HepG2 (cell line): Measurements from ENCODE around the gene FJX1. TPM values are rescaled to one million over a fixed set of nuclear protein-coding genes. Genes with fewer than 3 reads are reported as not detected.

Experiments
- CEBPG ChIP-seq: IDR thresholded peaks from 2 replicates; pipeline ENCODE4 v1.6.1; 2016
- FOXA3 ChIP-seq: IDR thresholded peaks from 2 replicates; pipeline ENCODE4 v1.6.1; 2016; ENCODE audit warnings: missing genetic modification reagents, missing compliant biosample characterization
- GMEB1 ChIP-seq: sonication (generic); formaldehyde crosslinking; IDR thresholded peaks from 2 replicates; pipeline ENCODE4 v1.5.1; 2020; ENCODE audit warnings: missing genetic modification reagents, mild to moderate bottlenecking, borderline replicate concordance
- HMG20B ChIP-seq: conservative IDR thresholded peaks from 2 replicates; pipeline ENCODE4 v1.6.1; 2016; ENCODE audit warnings: missing genetic modification reagents, missing compliant biosample characterization
- KLF6 ChIP-seq: IDR thresholded peaks from 2 replicates; pipeline ENCODE4 v1.8.0; 2016; ENCODE audit warnings: missing biosample characterization, missing genetic modification reagents
- MIER3 ChIP-seq: IDR thresholded peaks from 2 replicates; pipeline ENCODE4 v1.6.1; 2016; ENCODE audit warnings: missing compliant biosample characterization, borderline replicate concordance
- MYNN ChIP-seq: sonication (generic); formaldehyde crosslinking; IDR thresholded peaks from 2 replicates; pipeline ENCODE4 v1.4.0; 2020; ENCODE audit warnings: mild to moderate bottlenecking, low read depth, missing genetic modification reagents
- NBN ChIP-seq: fragments of 450-650 bp; conservative IDR thresholded peaks from 2 replicates; pipeline ENCODE4 v1.6.1; 2017
- POLR2AphosphoS5 ChIP-seq: IDR thresholded peaks from 2 replicates; pipeline ENCODE4 v1.6.1; 2012; ENCODE audit warnings: low read depth, low read length
- SMARCE1 ChIP-seq: fragments of 450-650 bp; IDR thresholded peaks from 2 replicates; pipeline ENCODE4 v1.6.1; 2017; ENCODE audit warnings: borderline replicate concordance
- THRA ChIP-seq: sonication (generic); formaldehyde crosslinking; IDR thresholded peaks from 2 replicates; pipeline ENCODE4 v1.4.0; 2020; ENCODE audit warnings: missing genetic modification reagents, borderline replicate concordance
- TOPORS ChIP-seq: sonication (generic); formaldehyde crosslinking; IDR thresholded peaks from 2 replicates; pipeline ENCODE4 v1.8.0; 2023; ENCODE audit warnings: mild to moderate bottlenecking, missing genetic modification reagents
- ZNF160 ChIP-seq: sonication (generic); formaldehyde crosslinking; IDR thresholded peaks from 2 replicates; pipeline ENCODE4 v1.8.0; 2022; ENCODE audit warnings: mild to moderate bottlenecking, inconsistent platforms, missing genetic modification reagents
- ZNF326 ChIP-seq: sonication (generic); formaldehyde crosslinking; IDR thresholded peaks from 2 replicates; pipeline ENCODE4 v1.4.0; 2020; ENCODE audit warnings: missing genetic modification reagents, borderline replicate concordance
- ZNF564 ChIP-seq: sonication (generic); formaldehyde crosslinking; IDR thresholded peaks from 2 replicates; pipeline ENCODE4 v1.8.1; 2023; ENCODE audit warnings: mild to moderate bottlenecking, missing genetic modification reagents
- ZNF574 ChIP-seq: sonication (generic); formaldehyde crosslinking; IDR thresholded peaks from 2 replicates; pipeline ENCODE4 v1.4.0; 2020; ENCODE audit warnings: missing genetic modification reagents
- ZNF616 ChIP-seq: sonication (generic); formaldehyde crosslinking; IDR thresholded peaks from 2 replicates; pipeline ENCODE4 v1.5.0; 2020; ENCODE audit warnings: low read depth, mild to moderate bottlenecking, missing genetic modification reagents
- ZNF704 ChIP-seq: sonication (generic); formaldehyde crosslinking; IDR thresholded peaks from 2 replicates; pipeline ENCODE4 v1.8.1; 2023; ENCODE audit warnings: mild to moderate bottlenecking, inconsistent platforms, moderate library complexity, missing genetic modification reagents, borderline replicate concordance
- ZNF800 ChIP-seq: sonication (generic); formaldehyde crosslinking; IDR thresholded peaks from 2 replicates; pipeline ENCODE4 v1.4.0; 2020; ENCODE audit warnings: missing genetic modification reagents
- ZNF878 ChIP-seq: sonication (generic); formaldehyde crosslinking; IDR thresholded peaks from 2 replicates; pipeline ENCODE4 v1.8.1; 2023; ENCODE audit warnings: mild to moderate bottlenecking, missing genetic modification reagents, moderate library complexity
- ZSCAN9 ChIP-seq: IDR thresholded peaks from 2 replicates; pipeline ENCODE4 v1.6.1; 2016; ENCODE audit warnings: borderline replicate concordance
- polyA plus RNA-seq, 8 experiments: library from polyadenylated mRNA; depleted of rRNA in 3 of 8; stranded (reverse) in 7 of 8; unstranded in 1 of 8; fragments of >200 nt; fragmentation: Illumina TruSeq in 4 of 8; extraction: Trizol in 4 of 8; gene quantifications; 2 replicates each; pipeline versions ENCODE4 v1.2.1 to v1.2.3, GENCODE V29; 2011 to 2016; ENCODE audit warnings: low read depth in 4 of 8, missing spikeins in 1 of 8, mixed read lengths in 1 of 8; ENCODE audit not compliant: insufficient read depth in 1 of 8
- total RNA-seq, 5 experiments: library from RNA; depleted of rRNA; stranded (reverse); fragments of >200 nt; fragmentation: Illumina TruSeq; extraction: Trizol; gene quantifications; 2 replicates each; pipeline ENCODE4 v1.2.3, GENCODE V29; 2016; ENCODE audit warnings: low read depth in 1 of 5

Gene FJX1
- total and polyA plus RNA-seq, 2 of the 13 experiments (the other 11 are each of a cell fraction or from before 2014, with no cell fraction given), result 0.40 to 0.82 TPM

- TF ChIP-seq MYNN (CRISPR knock-in tag) (peak; percentile 94), GMEB1 (peak; percentile 55; the same call in 1 of the 2 replicates), CEBPG (CRISPR knock-in tag) (no peak), POLR2AphosphoS5 (no peak; the same call in 1 of the 2 replicates), ZNF704 (CRISPR knock-in tag) (peak; percentile 100), MIER3 (CRISPR knock-in tag) (0 out of 2 replicates have a peak, but pooled peaks have one; percentile 62), ZNF326 (CRISPR knock-in tag) (no peak), ZSCAN9 (peak; percentile 98), THRA (CRISPR knock-in tag) (peak; percentile 71), SMARCE1 (no peak), ZNF160 (CRISPR knock-in tag) (peak; percentile 95; the same call in 1 of the 2 replicates), ZNF800 (CRISPR knock-in tag) (0 out of 2 replicates have a peak, but pooled peaks have one; percentile 42), ZNF878 (CRISPR knock-in tag) (peak; percentile 77), HMG20B (CRISPR knock-in tag) (peak; percentile 64; the same call in 1 of the 2 replicates), ZNF574 (CRISPR knock-in tag) (peak; percentile 84), ZNF564 (CRISPR knock-in tag) (peak; percentile 94), KLF6 (CRISPR knock-in tag) (peak; percentile 97), FOXA3 (CRISPR knock-in tag) (peak; percentile 64; the same call in 1 of the 2 replicates), TOPORS (peak; percentile 99), ZNF616 (CRISPR knock-in tag) (peak; percentile 98), NBN (no peak)
Observed at GRCh38 chr11:35662649-35663407, 44.6 kb downstream of the FJX1 start, which contains the start of gene TRIM44 (continued).
